Epithelial cell of esophagus (primary cell): Measurements from ENCODE around the gene DLX6.

Experiments
- DNase-seq: peaks from one replicate; pipeline ENCODE4 v3.0.0; 2010; ENCODE audit warnings: low read depth
- H3K4me3 ChIP-seq: 2 replicates; pipeline ENCODE4 v1.5.1; 2011; ENCODE audit warnings: mild to moderate bottlenecking, low read length, control low read depth
- CTCF ChIP-seq: IDR thresholded peaks from 2 replicates; pipeline ENCODE4 v1.5.1; 2011; ENCODE audit warnings: low read depth, mild to moderate bottlenecking, low read length, control low read depth, inconsistent platforms; ENCODE audit not compliant: insufficient read depth; ENCODE audit errors: missing control alignments

Gene DLX6

DNA sequence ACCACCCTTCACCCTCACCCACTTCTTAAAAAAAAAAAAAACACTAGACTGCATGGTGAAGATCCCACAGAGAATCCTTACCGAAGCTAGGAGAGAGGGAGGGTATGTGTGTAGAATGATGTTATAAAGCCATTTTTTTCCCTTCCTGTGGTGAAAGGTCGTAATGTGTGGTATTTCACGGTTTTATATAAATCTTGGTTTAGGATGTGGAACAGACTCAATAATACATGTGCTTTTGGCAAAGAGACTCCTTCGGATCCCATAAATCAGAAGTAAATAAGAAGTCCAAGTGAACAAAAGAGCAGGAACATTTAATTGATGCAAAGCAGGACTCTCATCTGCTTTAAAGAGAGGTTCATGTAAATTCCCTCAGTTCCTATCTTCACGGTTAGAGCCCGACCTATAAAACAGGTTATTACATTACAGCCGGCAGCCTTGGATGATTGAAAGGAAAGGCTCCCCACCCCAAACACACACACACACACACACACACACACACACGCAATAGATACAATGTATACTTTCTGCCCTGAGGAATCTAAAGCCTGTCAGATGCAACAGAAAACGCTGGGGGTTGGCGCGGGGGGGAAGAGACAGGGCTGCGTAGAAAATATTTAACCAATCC, 10.5 kb downstream of the DLX6 start:
- H3K4me3 ChIP-seq, result no peak overlapping the region
- TF ChIP-seq CTCF, result no peak
- DNase-seq, result no peak

DNA sequence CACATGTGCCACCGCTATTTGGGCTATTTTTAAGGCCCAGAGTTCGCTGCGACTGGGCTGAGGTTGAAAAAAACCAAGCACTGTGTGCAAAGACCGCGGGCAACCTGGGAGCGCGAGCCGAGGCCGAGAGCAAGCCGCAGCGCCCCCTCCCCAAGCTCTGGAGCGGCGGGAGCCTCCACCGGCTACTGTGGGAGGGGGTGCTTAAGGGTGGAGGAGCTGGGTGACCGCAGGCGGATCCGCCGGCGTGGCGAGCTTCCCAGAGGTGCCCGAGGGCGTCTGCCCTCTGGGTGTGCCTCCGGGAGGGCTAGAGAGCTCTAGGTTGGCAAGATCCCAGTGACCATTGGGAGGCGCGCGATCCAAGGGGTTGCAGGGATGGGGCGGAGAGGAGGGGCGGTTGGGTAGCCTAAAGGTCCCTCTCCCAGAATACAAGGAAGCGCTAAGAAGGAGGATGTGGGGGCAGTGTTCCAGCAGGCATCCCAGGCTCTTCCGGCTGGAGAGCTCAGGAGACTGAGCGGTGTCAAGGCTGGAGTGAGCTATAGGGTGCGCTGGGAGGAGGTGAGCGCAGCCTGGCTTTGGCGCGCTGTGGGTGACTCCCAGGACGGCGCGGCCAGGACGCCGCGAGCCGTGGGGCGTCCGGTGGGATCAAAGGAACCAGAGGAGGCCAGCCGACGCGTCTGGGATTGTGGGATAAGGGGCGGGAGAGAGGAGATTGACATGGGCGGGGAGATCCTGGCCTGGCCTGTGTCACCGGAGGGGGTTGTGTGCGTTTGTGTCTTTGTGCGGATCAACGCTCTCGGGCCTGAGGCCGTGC, 11.2 kb downstream of the DLX6 start:
- no peak overlapping the region for H3K4me3 ChIP-seq
- no peak for TF ChIP-seq CTCF

DNA sequence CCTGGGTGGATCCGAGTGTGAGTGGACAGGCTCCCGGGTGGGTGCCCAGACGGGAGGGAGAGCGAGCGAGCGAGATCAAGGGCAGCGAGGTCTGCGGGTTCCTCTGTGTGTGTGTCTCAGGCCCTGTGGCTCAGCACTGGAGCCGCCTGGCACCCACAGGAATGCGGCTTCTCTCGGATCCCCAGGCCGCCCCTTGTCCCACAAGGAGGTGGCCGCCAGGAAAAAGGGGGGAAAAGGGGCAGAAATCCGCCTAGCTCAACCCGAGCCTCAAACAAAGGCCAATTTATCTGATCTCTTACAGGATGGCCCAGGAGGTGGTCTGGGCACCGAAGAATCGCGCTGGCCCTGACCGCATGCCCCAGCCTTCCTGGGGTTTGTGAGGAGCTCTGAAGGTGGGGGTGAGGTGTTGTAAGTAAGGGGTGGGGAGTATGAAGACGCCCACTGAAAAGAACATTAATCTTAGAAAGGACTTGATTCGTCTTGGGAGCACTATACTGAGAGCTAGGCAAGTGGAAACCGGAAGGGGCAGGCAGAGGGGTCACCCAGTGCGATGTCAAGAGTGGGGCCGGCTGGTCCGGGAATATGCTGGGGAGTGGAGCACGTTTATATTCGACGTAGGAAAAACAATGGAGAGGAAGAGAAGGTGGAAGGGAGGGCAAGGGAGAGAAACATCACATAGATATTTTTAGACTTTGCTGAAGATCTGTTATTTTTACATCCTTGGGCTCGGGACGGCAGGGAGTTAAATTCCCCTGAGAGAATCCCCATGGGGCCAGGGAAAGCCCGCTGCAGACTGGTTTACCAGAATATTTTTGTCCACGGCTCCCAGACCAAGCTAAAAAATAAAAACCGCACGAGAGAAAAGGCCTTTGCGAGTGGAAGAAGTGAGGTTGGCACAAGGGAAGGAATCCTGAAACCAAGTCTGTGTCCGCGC, 12.1 kb downstream of the DLX6 start:
- no peak for TF ChIP-seq CTCF
- no peak overlapping the region for H3K4me3 ChIP-seq
- DNase-seq, result no peak

More for the DNA sequence above, 11.2 kb downstream of the DLX6 start:
- no peak for DNase-seq

- no peak for DNase-seq
- no peak overlapping the region for H3K4me3 ChIP-seq
- TF ChIP-seq CTCF, result no peak
Measured at GRCh38 chr7:97018126-97018601, 12.8 kb downstream of the DLX6 start.

- no peak for TF ChIP-seq CTCF
- no peak overlapping the region for H3K4me3 ChIP-seq
- DNase-seq, result no peak
Measured at GRCh38 chr7:97018791-97019531, 13.6 kb downstream of the DLX6 start.

DNA sequence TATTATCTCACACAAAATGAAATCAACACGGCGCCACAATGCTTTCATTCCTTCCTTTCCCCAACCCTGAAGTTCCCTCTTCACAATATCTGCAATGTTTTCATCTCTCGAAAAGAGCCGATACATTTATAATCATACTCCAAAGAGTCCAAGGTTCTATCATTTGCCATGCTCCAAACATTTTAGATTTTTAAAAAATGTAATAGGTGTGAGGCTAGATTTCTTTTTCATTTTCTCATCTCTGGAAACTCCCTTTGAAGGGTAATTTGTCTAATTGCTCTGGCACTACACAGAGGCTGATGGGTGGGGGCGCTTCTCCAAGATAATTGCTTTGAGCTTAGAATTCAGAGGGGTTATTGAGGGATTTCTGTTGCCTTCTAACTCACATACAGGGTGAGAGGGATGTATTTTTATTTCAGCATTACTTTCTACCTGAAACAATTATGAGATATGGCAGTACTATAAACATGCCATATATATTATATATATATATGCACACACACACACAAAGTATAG, 14.4 kb downstream of the DLX6 start:
- no peak for TF ChIP-seq CTCF
- no peak overlapping the region for H3K4me3 ChIP-seq
- no peak for DNase-seq
